BJ (cell line): Measurements from ENCODE around the gene PDILT. TPM values are rescaled to one million over a fixed set of nuclear protein-coding genes. Genes with fewer than 3 reads are reported as not detected.
"Not testable (repeated sequence)": the region's sequence is repeated elsewhere in the genome, so short reads cannot be mapped to it uniquely, and the experiment has no call there.

ENCODE experiments used
- CTCF ChIA-PET: fragments of 350-600 bp; formaldehyde crosslinking; extraction: SDS; loops from one replicate; lab custom pipeline; 2021; ENCODE audit warnings: antibody characterized with exemption, inconsistent platforms; lab: Yijun Ruan, JAX
- POLR2A ChIA-PET: fragments of 300-600 bp; sonication (Branson Sonifier 250); formaldehyde crosslinking; extraction: SDS; loops from one replicate; lab custom pipeline; 2021; ENCODE audit warnings: antibody characterized with exemption; lab: Charles Lee
- DNase-seq: peaks from one replicate; pipeline ENCODE4 v3.0.0-alpha.2; 2011; ENCODE audit warnings: low read depth
- H3K27me3 ChIP-seq: 2 replicates; pipeline ENCODE4 v1.6.0; 2011; ENCODE audit warnings: low read length; ENCODE audit not compliant: control insufficient read depth, insufficient read depth
- H3K36me3 ChIP-seq: 2 replicates; pipeline ENCODE4 v1.5.1; 2011; ENCODE audit warnings: low read length; ENCODE audit not compliant: control insufficient read depth, insufficient read depth
- H3K4me3 ChIP-seq: 2 replicates; pipeline ENCODE4 v1.5.1; 2011; ENCODE audit warnings: low read depth, mild to moderate bottlenecking, control low read depth, low read length
- polyA plus RNA-seq: library from polyadenylated mRNA; depleted of rRNA; stranded (reverse); fragments of >200 nt; gene quantifications from 2 replicates; pipeline ENCODE4 v1.2.3, GENCODE V29; 2011
- TF ChIP-seq, protein P1 (sequence below): IDR thresholded peaks from 2 replicates; pipeline ENCODE4 v1.5.1; 2011; ENCODE audit warnings: low read depth, mild to moderate bottlenecking, control low read depth, inconsistent platforms, low read length, moderate library complexity; ENCODE audit not compliant: insufficient read depth

PDILT gene
- polyA plus RNA-seq, 1 experiment: not detected

DNA sequence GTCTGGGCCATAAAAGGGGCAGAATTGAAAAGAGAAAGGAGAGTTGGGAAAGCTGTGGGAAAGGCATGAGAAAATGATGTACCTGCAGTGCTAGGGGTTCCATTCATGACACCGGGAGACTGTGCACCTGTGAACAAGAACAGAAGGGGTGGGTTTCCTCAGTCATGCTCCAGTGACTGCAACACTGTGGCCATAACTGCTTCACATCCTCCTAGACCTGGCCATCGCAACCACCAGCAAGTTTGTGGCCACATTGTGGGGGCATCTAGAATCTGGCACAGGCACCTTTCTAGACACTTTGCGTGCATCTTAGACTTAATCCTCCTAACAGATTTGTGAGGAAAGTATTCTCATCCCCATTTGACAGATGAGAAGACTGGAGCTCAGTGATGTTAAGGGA is 90.0 kb downstream of the PDILT start:
- Histone ChIP-seq H3K27me3 (no peaks in the 10 kb centered on the region), H3K4me3 (no peak overlapping the region), H3K36me3 (no peaks in the 10 kb centered on the region)
- DNase-seq: no peak
- ChIA-PET POLR2A (no interaction called here), CTCF (interaction anchor here (1.0 kb wide), 1 partner anchor 8 kb away, joined by 3 read pairs; no protein-coding TSS in a partner anchor)
- TF ChIP-seq, protein P1, sequence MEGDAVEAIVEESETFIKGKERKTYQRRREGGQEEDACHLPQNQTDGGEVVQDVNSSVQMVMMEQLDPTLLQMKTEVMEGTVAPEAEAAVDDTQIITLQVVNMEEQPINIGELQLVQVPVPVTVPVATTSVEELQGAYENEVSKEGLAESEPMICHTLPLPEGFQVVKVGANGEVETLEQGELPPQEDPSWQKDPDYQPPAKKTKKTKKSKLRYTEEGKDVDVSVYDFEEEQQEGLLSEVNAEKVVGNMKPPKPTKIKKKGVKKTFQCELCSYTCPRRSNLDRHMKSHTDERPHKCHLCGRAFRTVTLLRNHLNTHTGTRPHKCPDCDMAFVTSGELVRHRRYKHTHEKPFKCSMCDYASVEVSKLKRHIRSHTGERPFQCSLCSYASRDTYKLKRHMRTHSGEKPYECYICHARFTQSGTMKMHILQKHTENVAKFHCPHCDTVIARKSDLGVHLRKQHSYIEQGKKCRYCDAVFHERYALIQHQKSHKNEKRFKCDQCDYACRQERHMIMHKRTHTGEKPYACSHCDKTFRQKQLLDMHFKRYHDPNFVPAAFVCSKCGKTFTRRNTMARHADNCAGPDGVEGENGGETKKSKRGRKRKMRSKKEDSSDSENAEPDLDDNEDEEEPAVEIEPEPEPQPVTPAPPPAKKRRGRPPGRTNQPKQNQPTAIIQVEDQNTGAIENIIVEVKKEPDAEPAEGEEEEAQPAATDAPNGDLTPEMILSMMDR: no peak

DNA sequence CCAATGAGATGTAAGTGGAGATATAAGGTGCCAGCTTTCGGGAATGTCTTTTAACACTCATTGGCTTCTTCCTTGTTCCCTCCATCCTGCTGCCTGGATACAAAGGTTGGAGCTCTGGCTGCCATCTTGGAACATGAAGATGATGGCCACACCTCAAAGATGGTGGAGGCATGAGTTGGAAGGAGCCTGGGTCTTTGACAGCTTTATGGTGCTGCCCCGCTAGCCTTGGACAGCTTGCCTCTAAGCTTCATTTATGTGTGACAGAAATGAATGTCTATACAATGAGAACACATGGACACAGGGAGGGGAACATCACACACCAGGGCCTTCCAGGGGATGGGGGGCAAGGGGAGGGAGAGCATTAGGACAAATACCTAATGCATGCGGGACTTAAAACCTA is 90.8 kb downstream of the PDILT start:
- POLR2A ChIA-PET: no interaction called here
- CTCF ChIA-PET: interaction anchor here (1.6 kb wide), 1 partner anchor 13 kb away, joined by 6 read pairs; no protein-coding TSS in a partner anchor
- TF ChIP-seq, protein P1: no peak

DNA sequence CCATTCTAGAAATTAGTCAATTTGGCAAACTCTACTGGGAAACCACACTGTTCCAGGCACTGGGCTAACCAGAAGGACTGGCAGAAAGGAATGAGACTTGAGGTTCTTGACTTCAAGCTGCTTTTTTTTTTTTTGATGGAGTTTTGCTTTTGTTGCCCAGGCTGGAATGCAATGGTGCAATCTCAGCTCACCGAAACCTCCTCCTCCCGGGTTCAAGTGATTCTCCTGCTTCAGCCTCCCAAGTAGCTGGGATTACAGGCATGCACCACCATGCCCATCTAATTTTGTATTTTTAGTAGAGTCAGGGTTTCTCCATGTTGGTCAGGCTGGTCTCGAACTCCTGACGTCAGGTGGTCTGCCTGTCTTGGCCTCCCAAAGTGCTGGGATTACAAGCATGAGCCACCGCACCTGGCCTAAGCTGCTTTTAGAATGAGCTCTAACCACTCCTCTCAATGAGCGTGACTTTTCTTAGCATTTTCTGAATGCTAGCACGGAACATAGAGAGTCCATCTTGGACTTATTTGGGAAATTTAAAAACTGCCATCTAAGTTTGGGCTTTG is 91.9 kb downstream of the PDILT start:
- H3K36me3 ChIP-seq, H3K4me3 ChIP-seq, DNase-seq, H3K27me3 ChIP-seq, POLR2A ChIA-PET: not testable (repeated sequence)
- CTCF ChIA-PET: interaction anchor here (1.6 kb wide), 1 partner anchor 12 kb away, joined by 6 read pairs; no protein-coding TSS in a partner anchor

More for the DNA sequence above, 90.8 kb downstream of the PDILT start:
- DNase-seq: no peak
- Histone ChIP-seq H3K4me3 (no peak overlapping the region), H3K36me3 (no peaks in the 10 kb centered on the region), H3K27me3 (no peaks in the 10 kb centered on the region)

DNA sequence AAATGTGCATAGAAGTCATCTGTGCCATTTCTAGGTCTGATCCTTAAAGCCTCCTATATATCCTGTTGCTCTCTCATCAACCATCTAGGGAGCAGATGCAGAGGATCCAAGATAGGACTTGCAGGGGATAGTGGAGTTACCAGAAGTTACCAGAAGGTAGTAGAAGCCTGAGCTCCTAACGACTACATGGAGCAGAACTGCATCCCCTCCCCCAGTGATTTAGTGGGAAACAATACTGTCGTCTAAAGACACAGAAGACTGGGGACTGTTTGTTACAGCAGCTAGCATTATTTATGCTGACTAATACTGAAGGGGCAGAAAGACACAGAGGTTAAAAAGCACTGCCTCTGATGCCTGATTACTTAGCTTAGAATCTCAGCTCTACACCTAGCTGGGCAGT is 93.0 kb downstream of the PDILT start:
- POLR2A ChIA-PET: no interaction called here
- H3K36me3 ChIP-seq: no peaks in the 10 kb centered on the region
- TF ChIP-seq, protein P1: no peak
- DNase-seq: no peak
- H3K27me3 ChIP-seq: no peaks in the 10 kb centered on the region
- H3K4me3 ChIP-seq: no peak overlapping the region
- CTCF ChIA-PET: interaction anchor here (1.0 kb wide), 1 partner anchor 11 kb away, joined by 3 read pairs; no protein-coding TSS in a partner anchor

DNA sequence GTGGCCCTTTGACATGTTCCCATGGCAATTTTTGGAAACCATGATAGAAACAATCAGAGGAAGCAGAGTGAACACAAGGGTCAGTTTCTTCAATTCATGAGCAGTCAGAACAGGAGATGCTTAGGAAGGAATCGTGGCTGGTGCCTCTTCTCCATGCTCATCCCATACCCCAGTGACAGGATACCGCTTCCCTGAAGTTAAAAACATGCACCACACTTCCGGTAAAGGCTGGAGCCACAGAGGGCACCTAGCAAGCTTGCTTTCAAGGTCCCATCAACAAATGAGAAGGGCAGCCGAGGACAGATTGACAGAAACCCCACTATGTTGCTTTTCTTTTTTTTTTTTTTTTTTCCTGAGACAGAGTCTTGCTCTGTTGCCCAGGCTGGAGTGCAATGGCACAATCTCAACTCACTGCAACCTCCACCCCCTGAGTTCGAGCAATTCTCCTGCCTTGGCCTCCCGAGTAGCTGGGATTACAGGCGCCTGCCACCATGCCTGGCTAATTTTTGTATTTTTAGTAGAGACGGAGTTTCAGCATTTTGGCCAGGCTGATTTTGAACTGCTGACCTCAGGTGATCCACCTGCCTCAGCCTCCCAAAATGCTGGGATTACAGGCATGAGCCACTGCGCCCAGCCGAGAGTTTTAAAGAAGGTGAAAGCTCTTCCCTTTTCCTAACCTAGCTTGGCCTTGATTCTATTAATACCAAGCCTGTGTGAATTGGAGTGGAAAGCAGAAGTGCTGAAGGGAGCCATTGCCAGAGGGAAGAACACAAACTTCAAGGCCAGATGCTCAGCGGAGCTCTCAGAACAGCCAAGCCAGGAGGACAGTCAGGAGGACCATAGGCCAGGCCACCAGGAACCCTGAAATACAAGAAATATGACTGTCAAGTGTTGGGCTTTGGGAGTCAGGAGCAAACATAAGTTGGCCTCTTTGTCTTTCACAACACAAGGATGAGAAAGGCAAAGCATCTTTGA is 93.8 kb downstream of the PDILT start:
- no peak for DNase-seq
- Histone ChIP-seq H3K4me3 (no peak overlapping the region), H3K27me3 (no peaks in the 10 kb centered on the region), H3K36me3 (no peaks in the 10 kb centered on the region)
- ChIA-PET POLR2A (no interaction called here), CTCF (interaction anchor here (1.0 kb wide), 1 partner anchor 10 kb away, joined by 3 read pairs; no protein-coding TSS in a partner anchor)
- TF ChIP-seq, protein P1: no peak
